HG03025 (cell line): ENCODE measurements around the gene GLUL.

ENCODE experiments used
- ATAC-seq: cut with Tn5 transposase; IDR thresholded peaks from one replicate; pipeline ENCODE4 v1.9.1; 2021; ENCODE audit warnings: mild to moderate bottlenecking, moderate library complexity; ENCODE audit not compliant: unreplicated experiment, low FRiP score

Gene GLUL

GRCh38 chr1:182391362-182392049 is at the start of gene GLUL:
GLUL (minus strand) TSS chr1:182391790; CDS start chr1:182388737, 3,053 bp downstream.
- peak; percentile 71 for ATAC-seq

GRCh38 chr1:182438326-182438725 is 46.7 kb upstream of the GLUL start:
- ATAC-seq = no peak

GRCh38 chr1:182433580-182433979 is 42.0 kb upstream of the GLUL start:
- no peak for ATAC-seq

GRCh38 chr1:182431278-182431677 is 39.7 kb upstream of the GLUL start:
- ATAC-seq = no peak

- no peak for ATAC-seq
Observed at GRCh38 chr1:182430263-182431068, 38.9 kb upstream of the GLUL start.

- ATAC-seq = no peak
Observed at GRCh38 chr1:182428043-182428442, 36.5 kb upstream of the GLUL start.

GRCh38 chr1:182426442-182427430 is 35.1 kb upstream of the GLUL start:
- ATAC-seq = peak; percentile 74

GRCh38 chr1:182415789-182416188 is 24.2 kb upstream of the GLUL start:
- no peak for ATAC-seq

GRCh38 chr1:182413969-182414368 is 22.4 kb upstream of the GLUL start:
- ATAC-seq = no peak

GRCh38 chr1:182413486-182413885 is 21.9 kb upstream of the GLUL start:
- no peak for ATAC-seq

GRCh38 chr1:182410620-182411273 is 19.2 kb upstream of the GLUL start:
- ATAC-seq = no peak

GRCh38 chr1:182410138-182410537 is 18.5 kb upstream of the GLUL start:
- no peak for ATAC-seq

GRCh38 chr1:182408435-182409075 is 17.0 kb upstream of the GLUL start:
- ATAC-seq = no peak

GRCh38 chr1:182407724-182408123 is 16.1 kb upstream of the GLUL start:
- ATAC-seq = no peak

GRCh38 chr1:182406012-182406411 is 14.4 kb upstream of the GLUL start:
- no peak for ATAC-seq

- ATAC-seq = no peak
Observed at GRCh38 chr1:182405578-182405977, 14.0 kb upstream of the GLUL start.

GRCh38 chr1:182404781-182405180 is 13.2 kb upstream of the GLUL start:
- no peak for ATAC-seq

GRCh38 chr1:182400567-182400966 is 9.0 kb upstream of the GLUL start, which contains the start of gene TEDDM1:
TEDDM1 (minus strand) TSS chr1:182400667; CDS start chr1:182400485, 182 bp downstream.
- no peak for ATAC-seq

GRCh38 chr1:182397653-182398393 is 6.2 kb upstream of the GLUL start:
- no peak for ATAC-seq
